Activated CD4-positive, alpha-beta T cell treated with anti-CD3 and anti-CD28 coated beads, Interleukin-2, Interleukin-6, amounts not matched to agents 100 ng/mL and 50 ng/mL, durations not matched to agents 16 hours and 8 hours (primary cell): Measurements from ENCODE around the gene TASP1.
A peak's percentile ranks its signal among the peaks of the same experiment; 100 is the strongest.
"Not testable (repeated sequence)": the region's sequence is repeated elsewhere in the genome, so short reads cannot be mapped to it uniquely, and the experiment has no call there.

Experiments used
- DNase-seq: peaks from one replicate; pipeline ENCODE4 v3.0.0-alpha.2; 2020

Gene TASP1

DNA sequence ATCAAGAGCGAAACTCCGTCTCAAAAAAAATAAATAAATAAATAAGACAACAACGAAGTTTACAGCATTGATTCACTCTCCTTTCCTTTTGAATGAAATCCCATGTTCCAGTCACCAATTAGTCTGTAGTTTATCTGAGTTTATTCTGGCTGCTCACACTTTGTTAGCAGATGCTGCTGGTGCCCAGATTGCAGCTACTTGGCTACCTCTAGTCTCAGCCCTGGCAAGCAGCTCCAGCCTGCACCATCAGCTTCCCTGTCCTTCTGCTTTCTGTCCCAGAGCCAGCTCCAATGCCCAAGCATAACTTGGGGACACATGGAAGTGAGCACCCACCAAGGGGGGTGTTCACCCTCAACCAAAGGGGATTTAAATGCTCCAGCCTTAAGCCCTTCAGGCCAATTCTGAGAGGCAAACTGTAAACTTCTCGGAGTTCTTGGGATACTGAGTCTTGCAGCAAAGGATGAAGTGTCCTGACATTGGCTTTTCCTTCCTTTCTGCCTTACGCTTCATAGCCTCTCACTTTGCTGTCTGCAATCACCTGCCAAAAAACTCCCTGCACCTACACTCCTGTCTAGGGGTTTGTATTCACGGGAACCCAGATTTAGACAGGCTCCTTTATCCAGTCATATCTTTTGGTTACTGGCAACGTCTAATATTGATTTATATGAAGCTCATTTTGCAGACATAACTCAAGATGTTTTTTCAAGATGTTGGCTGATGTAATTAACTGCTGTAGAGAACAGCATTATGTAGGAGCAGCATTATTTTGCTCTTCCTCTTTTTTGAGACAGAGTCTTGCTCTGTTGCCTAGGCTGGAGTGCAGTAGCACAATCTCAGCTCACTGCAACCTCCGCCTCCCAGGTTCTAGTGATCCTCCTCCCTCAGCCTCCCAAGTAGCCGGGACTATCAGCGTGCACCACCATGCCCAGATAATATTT is 9.8 kb upstream of the TASP1 start:
- no peak for DNase-seq

DNA sequence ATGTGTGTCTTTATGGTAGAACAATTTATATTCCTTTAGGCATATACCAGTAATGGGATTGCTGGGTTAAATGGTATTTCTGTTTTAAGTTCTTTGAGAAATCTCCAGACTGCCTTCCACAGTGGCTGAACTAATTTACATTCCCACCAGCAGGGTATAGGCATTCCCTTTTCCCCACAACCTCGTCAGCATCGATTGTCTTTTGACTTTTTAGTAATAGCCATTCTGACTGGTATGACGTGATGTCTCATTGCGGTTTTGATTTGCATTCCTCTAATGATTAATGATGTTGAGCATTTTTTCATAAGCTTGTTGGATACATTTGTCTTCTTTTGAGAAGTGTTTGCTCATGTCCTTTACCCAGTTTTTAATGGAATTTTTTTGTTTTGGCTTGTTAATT is 5.3 kb upstream of the TASP1 start:
- no peak for DNase-seq

DNA sequence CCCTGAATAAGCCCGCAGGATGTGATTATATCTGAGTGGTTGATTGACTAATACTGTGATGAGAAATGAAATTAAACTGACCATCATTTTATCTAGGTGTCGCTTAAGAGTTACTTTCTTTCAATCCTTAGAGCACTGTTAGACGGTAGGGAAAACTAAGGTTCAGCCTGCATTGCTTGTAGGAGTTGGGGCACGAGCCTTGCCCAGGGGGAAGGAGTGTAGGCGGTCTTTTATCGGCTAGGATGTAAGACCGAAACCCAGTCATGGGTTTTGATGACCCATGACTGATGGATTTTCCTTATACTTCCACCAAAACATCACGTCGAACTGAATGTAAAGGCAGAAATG is 392 bp upstream of the TASP1 start:
- DNase-seq: no peak

GRCh38 chr20:13638162-13638495 is 603 bp downstream of the TASP1 start:
- no peak for DNase-seq

DNA sequence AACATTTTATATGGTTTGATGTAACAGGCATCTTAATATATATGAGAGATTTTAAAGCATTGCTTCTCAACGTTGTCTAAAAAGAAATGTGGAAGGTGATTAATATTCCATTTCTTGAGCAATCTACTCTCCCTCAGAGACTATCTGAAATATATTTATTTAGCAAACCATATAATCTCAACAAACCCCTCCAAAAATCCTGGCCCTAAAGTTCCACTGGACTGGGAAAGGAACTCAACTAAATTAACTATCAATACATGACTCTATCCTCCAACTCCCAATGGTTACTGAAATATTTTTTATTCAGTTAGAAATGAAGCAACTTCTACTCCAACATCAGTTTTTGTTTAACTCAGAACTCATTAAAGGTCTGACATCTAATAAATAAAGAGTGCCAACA is 6.3 kb downstream of the TASP1 start:
- no peak for DNase-seq

DNA sequence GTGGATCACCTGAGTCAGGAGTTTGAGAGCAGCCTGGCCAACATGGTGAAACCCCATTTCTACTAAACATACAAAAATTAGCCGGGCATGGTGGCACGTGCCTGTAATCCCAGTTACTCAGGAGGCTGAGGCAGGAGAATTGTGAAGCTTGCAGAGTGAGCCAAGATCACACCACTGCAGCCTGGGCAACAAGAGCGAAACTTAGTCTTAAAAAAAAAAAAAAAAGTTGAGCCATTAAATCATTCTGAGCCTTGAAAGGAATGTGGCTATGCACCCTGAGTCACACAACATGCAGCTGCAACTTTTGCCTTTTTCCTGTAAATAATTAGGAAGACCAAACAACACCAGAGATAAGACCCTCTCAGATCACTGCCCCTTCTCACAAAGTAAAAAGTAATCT is 11.2 kb downstream of the TASP1 start:
- DNase-seq: not testable (repeated sequence)

DNA sequence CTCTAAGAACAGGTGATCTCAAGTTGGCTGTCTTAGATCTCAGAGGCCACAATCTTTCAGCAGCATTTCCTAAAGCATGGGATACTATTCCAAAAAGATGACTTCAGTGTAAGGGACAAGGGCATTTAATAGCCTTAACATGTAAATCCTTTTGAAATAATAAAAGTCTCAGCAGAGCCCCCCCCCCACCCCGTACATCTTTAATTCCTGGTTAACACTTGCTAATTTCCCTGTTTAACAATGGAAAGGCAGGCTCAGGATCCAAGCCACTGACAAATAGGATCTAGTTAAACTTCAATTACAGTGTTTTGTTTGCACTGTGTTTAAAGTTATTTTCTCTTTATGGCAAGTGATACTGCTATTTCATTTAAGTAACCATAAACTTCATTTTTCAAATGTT is 12.0 kb downstream of the TASP1 start:
- no peak for DNase-seq

DNA sequence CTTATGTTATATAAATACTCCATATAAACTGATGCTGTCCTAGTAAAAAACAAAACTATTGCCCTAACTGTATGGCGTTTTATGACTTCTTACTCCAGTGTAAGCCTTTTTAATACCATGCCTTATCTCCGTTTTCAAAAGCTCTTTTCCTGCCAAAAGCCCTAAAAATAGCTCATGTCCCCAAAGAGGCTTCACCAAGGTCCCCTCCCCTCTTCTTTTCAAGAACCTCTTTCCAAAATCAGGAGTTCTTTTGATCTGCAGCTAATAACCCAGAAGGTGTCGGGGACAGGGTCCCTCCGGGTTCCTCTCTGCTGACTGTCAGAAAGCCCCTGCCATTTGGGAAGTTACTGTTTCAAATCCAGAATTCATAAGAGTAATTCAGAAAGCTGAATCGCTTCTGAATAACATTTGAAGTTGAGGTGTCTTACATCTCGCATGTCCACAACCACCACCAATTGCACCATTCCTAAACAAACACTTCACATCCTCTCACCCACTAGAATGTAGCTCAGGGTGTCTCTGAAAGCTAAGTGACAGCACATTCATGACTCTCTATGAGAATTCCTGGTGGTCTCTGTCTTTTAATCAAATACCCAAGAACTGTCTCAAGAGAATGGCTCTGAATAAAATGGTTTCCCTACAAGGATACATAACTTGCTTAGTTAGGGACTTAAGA is 13.3 kb downstream of the TASP1 start:
- DNase-seq: no peak

DNA sequence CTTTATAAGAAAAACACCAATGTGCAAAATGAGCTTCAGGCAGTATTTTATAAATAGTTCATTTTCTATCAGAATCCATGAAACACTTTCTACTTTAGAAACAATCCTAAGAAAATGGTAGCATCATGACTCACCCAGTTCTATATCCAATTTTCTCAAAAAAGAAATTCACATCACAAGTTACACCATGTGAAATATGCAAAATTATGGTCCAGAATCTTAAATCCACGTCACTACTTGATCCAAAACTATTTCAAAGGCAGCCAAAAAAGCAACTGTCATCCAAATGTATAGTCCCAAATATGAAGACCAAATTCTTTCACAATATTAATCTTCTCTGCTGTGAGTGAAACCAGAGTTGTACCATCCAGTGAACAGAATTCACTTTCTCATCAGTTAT is 19.3 kb downstream of the TASP1 start:
- not testable (repeated sequence) for DNase-seq

- DNase-seq: not testable (repeated sequence)
These were observed 20.3 kb downstream of the TASP1 start for GRCh38 chr20:13618456-13618855.

DNA sequence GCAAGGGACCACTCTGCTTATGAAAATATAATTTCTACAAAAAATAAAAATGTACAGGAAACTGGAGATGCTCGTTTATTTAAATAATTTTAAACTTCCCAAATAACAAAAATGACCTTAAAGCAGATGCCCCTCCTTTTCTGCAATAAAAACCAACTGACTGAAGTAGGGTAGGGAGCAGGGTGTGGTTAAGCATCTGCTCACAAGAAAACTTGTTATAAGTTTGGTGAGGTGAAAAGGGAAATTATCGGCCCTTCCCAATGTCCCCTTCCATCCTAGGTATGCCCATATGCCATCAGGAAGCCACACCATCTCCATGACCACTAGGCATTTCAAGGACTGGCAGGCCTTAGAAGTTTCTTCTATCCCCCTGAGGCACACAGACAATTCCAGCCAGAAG is 21.1 kb downstream of the TASP1 start:
- not testable (repeated sequence) for DNase-seq

GRCh38 chr20:13616713-13617112 is 22.0 kb downstream of the TASP1 start:
- DNase-seq: not testable (repeated sequence)

- no peak for DNase-seq
These were observed 24.8 kb downstream of the TASP1 start for GRCh38 chr20:13613917-13614316.

DNA sequence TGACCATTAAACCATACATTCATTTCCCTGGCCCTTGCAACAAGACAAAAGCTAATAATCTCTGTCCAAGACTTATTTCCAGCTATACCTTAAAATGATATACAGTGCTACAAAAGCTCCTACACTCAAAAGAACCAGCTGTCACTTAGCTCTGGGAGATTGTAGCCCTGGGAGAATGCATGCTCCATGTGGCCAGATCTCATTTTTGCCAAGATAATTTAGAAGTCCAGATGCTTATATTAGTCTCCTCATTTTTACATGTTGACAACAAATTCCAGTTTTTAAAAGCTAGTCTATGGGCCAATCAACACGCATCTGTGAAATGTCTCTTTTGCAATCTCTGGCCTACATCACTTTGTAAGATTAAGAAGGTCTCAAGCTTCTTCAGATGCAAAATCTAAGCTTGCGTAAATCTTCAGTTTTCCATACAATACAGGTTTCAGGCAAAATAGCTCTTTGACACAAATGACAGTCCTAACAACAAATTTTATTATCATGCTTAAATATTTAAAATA is 27.1 kb downstream of the TASP1 start:
- no peak for DNase-seq

DNA sequence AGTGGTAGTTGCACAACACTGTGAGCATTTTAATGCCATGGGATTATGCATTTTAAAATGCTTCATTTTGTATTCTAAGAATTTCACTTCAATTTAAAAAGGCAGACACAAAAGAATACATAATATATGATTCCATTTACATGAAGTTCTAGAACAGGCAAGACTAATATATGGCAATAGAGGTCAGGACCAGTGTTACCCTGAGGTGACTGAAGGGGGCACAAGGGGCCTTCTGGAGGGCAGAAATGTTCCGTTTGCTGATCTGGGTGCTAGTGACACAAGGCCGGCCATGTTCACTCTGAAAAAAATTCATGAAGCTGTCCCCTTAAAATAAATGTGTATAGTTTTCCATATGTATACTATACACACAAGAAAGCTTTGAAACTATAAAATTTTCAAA is 28.5 kb downstream of the TASP1 start:
- peak; percentile 8 for DNase-seq

- no peak for DNase-seq
These were observed 30.7 kb downstream of the TASP1 start for GRCh38 chr20:13608066-13608465.

GRCh38 chr20:13593423-13593822 is 45.3 kb downstream of the TASP1 start:
- not testable (repeated sequence) for DNase-seq

- DNase-seq: no peak
These were observed 50.7 kb downstream of the TASP1 start for GRCh38 chr20:13588049-13588448.

GRCh38 chr20:13587370-13587769 is 51.4 kb downstream of the TASP1 start:
- DNase-seq: no peak

DNA sequence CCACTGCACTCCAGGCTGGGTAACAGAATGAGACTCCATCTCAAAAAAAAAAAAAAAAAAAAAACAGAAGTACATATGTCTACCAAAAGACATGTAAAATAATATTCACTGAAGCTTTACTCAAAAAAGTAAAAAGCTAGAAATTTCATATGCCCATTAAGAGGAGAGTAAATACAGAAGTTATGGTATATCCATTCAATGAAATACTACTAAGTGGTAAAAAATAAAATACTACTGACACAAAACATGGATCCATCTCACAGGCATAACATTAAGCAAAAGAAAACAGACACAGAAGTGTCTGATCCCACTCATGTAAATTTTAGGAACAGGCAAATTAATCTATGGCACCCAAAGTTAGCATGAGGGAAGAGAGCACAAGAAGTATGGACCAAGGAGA is 52.6 kb downstream of the TASP1 start:
- no peak for DNase-seq

DNA sequence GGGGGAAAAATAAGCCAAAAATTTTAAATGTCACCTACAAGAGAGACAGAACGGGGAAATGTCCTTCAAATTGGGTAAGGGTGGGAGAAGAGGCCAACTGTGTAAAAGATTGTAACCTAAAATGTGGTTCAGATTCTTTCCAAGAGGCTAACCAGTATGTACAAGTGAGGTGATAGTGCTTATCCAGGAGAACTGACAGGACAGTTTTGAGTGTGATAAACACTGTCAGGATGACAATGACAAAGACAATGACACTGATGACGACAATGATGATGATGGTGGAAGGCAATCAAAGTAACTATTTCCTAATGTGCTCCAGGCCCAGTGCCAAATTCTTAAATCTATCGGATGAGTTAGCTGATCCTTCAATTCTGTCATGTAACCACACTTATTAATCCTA is 57.3 kb downstream of the TASP1 start:
- no peak for DNase-seq

DNA sequence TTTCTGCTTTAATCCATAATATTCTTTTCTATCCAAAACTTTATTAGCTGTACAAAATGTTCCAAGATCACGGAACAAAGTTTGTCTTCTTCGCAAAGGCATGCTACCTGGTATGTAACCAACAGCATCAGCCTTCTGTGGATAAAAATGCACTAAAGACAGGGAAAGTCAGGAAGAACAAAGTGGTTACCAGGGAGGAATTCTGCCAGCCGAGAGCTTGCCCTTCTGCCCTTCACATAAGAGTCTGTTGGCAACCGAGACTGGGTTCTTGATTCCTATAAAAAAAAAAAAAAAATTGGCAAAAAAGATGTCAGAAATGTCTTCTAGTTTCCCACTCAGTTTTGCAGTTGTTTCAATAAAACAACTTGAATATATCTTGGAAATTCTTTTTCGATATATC is 58.0 kb downstream of the TASP1 start:
- DNase-seq: no peak

DNA sequence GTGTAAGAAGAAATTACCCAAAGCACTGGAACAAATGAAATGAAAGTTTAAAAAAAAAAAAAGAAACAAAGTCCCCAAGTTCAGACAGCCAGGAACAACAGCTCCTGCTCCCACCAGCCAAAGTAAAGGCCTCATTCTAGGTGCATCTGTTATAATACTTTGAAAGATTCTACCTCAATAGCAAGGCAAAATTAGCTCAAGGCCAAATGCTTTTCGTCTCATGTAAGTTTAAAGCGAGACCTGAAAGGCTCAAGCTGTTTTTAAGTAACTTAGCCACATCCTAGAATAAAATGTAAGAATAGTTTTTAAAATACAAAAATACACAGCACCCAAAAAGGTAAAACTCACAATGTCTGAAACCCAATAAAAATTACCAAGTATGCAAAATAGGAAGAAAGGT is 64.7 kb downstream of the TASP1 start:
- DNase-seq: no peak

GRCh38 chr20:13571662-13572061 is 67.1 kb downstream of the TASP1 start:
- DNase-seq: no peak
